Peyer's patch (tissue), 4 donors: ENCODE results near the gene ATPAF2.

Experiments used
- POLR2A ChIP-seq, 2 donors: fragments of 450-650 bp; IDR thresholded peaks; one replicate each; pipeline ENCODE4 v1.5.1; 2017; ENCODE audit warnings: antibody characterized with exemption in 2 of 2, mild to moderate bottlenecking in 2 of 2, moderate library complexity in 2 of 2
- TF ChIP-seq, protein P1 (sequence below), 6 experiments: fragments of 450-650 bp in 4 of 6; fragments of 200-600 bp in 2 of 6; sonication (generic) in 1 of 6; IDR thresholded peaks; one replicate each; pipeline ENCODE4 v1.5.1; 2017 to 2019; ENCODE audit warnings: antibody characterized with exemption in 6 of 6, mild to moderate bottlenecking in 3 of 6, moderate library complexity in 1 of 6

DNA sequence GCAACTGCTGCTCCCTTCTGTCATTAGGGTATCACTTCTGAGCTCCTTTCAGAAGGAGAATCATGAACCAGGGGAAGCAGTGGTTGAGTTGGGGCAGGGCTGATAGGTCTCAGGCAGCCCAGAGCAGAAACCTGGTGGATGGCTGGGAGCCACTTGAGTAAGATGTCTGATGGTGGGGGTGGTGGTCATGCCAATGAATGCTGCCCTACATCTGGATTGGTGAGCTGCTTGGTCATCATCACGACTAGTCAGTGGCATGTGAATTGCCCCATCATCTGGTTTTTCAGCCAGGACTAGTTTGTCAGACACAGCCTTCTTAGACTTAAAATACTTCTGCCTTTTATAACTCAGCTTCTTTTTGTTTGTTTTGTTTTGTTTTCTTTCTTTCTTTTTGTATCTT lies 2.8 kb upstream of the ATPAF2 start:
- no peak for TF ChIP-seq POLR2A (IDR thresholded peaks at IDR 0.05)
- TF ChIP-seq, protein P1, sequence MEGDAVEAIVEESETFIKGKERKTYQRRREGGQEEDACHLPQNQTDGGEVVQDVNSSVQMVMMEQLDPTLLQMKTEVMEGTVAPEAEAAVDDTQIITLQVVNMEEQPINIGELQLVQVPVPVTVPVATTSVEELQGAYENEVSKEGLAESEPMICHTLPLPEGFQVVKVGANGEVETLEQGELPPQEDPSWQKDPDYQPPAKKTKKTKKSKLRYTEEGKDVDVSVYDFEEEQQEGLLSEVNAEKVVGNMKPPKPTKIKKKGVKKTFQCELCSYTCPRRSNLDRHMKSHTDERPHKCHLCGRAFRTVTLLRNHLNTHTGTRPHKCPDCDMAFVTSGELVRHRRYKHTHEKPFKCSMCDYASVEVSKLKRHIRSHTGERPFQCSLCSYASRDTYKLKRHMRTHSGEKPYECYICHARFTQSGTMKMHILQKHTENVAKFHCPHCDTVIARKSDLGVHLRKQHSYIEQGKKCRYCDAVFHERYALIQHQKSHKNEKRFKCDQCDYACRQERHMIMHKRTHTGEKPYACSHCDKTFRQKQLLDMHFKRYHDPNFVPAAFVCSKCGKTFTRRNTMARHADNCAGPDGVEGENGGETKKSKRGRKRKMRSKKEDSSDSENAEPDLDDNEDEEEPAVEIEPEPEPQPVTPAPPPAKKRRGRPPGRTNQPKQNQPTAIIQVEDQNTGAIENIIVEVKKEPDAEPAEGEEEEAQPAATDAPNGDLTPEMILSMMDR (IDR thresholded peaks at IDR 0.05) = no peak
